HG03469 (cell line): ENCODE data around the gene ADNP2.
A peak's percentile ranks its signal among the peaks of the same experiment; 100 is the strongest.

Experiments used
- ATAC-seq: cut with Tn5 transposase; IDR thresholded peaks from one replicate; pipeline ENCODE4 v1.9.1; 2021; ENCODE audit warnings: mild to moderate bottlenecking, moderate library complexity, moderate number of reproducible peaks; ENCODE audit not compliant: unreplicated experiment

The ADNP2 gene

DNA sequence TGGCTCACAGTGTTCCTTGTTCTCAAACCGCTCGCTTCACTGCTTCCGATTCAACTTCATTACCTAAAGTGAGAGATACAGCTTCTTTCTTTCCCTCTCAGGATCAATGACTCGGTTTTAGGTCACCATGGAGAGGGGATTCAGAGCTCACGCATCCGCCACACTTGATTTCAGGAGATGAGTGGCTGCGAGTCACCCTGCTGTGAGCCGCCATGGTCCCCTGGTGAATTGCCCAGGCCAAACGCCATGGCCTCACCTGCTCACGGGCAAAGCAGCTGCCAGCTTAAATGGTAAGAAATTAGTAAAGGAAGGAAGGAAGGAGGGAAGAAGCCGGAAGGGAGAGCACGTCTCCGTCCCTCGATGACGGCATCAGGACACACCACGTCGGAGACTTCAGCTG lies 60.5 kb downstream of the ADNP2 start:
- ATAC-seq, result no peak

DNA sequence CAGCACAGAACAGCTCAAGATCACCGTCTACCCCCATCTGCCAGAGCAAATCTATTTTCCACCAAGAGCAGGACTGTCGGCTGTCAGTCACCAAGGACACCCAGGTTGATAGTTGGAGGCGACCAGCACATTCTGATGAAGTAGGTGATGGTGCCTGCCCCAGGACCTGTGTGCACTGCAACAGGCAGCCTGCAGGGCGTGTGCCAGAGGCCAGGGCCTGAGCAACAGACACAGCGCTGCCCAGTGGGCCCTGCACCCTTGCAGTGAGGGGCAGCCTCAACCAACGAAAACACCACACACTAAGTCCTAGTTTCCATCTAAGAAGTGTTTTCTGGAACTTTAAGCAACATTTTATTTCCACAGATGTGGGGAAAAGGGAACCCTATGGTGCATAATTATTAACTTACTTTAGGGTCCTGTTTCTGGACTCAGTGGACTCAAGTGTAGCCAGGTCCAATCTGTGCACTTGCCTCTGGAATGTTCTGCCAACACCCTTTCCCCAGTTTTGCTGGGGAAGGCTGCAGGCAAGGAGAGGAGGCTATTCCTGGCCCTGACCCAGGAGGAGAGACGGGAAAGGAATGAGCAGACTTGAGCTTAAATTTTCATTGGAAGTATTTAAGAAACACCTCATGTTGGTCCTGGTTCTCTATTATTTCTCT lies 61.5 kb downstream of the ADNP2 start:
- ATAC-seq, result no peak

DNA sequence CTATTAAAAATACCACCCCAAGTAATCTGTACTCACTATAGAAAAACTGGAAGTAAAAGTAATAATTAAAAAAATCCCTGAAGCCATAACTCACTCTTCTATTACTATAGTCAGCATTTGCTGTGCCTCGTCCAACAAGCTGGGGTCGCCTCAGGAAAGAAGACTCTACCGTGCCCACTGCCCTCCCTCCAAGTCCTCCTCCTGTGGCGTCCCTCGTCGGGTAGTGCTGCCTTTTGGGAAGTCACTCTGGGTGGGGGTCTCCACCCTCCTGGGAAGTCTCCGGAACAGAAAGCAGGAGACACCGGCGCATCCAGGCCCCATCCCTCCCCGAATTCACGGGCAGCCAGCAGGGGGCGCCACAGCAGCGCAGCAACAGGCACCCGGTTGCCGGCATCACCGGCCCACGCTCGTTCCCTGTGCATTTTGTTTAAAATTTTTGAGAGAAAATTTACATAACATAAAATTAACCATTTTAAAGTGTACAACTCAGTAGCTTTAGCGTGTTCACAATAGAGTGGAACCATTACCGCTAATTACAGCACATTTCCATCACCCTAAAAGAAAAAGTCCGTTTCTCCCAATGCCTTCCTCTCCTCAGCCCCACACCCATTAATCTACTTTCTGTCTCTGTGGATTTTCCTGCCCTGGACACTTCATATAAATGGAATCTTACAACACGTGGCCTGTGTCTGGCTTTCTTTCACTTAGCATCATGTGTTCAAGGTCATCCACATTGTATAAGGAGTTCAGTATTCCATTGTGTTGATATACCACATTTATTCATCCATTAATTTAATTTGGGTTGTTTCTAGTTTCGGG lies 62.2 kb downstream of the ADNP2 start:
- no peak for ATAC-seq

DNA sequence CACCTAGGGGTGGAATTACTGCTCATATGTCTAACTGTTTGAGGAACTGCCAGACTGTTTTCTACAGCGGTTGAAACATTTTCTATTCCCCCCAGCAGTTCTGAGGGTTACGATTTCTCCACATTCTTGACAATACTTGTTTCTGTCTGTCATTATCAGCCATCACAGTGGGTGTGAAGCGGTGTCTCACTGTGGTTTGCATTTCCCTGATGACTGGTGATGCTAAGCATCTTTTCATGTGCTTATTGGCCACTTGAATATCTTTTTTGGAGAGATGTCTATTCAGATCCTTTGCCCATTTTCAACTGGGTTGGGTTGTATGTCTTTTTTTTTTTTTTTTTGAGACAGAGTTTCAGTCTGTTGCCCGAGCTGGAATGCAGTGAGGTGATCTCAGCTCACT lies 63.0 kb downstream of the ADNP2 start:
- ATAC-seq, result no peak

DNA sequence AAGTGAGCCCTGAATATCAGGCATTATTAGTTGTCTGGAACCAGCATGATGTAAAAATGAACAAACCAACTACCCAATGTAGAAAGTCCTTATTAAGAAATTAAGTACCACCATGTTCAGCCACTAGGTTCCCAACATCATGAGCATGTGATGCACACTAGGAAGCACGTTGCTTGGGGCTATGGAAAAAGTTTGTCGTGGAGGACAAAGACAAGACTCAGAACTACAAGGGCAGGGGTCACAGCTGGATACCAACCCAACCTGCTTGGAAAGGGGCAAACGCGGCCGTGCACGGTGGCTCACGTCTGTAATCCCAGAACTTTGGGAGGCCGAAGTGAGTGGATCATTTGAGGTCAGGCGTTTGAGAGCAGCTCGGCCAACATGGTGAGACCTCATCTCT lies 64.0 kb downstream of the ADNP2 start:
- ATAC-seq, result no peak

DNA sequence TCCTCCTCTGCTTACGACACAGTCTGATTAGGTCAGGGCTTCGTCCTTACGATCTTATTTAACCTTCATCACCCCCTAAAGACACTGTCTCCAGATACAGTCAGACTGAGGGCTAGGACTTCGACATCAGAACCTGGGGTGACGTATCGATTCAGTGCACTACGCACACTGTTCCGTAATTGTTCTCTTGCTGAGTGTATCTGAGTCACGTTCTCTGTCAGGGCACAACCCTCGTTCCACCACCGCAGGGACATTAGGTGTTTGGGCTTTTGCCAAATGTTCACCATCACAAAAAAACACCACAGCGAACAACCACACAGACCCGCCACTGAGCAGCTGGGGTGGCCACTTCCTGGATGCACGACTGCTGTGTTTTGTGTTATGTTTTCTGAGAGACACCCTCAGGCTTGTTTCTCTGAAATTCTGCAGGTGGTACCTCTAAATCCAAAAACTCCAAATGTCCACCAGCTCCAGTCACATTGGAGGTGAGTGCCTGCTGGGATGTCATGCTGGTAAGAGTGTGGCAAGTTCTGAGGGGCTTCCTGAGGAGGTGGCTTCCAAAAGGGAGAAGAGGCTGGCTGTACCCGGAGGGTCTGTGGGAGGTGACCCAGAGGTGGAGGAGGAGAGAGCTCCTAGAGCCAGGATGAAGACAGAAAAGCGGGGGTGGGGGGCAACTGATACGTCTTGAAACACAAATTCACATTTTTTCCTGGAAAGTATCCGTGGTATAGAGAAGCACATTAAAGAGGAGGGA lies 66.6 kb downstream of the ADNP2 start:
- ATAC-seq, result no peak

DNA sequence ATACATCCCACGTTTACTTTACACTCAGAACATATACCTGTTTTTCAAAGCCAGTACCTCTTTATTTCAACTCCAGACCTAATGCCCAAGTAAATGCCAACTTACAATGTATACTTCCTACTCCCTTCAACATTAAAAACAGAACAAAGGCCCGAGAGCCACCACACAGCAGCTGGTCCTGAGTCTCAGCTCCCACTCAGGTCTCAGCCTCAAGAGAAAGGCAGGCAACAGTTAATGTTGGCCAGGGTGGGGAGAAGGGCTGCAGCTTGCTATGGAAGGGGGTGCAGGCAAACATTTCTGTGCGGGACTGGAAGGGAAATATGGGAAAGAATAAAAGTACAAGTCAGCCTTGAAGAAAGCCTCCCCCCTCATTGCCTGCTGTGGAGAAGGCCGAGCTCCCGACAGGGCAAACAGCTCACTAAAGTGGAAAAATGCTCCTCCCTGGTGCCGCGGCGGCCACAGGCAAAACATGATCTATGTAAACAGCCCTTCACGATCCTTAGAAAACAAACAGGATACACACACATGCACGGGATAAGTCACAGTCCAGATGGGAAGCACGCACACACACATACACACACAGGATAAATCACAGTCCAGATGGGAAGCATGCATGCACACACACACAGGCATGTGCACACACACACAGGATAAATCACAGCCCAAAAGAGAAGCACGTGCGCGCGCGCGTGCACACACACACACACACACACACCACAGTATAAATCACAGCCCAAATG lies 67.4 kb downstream of the ADNP2 start:
- no peak for ATAC-seq

DNA sequence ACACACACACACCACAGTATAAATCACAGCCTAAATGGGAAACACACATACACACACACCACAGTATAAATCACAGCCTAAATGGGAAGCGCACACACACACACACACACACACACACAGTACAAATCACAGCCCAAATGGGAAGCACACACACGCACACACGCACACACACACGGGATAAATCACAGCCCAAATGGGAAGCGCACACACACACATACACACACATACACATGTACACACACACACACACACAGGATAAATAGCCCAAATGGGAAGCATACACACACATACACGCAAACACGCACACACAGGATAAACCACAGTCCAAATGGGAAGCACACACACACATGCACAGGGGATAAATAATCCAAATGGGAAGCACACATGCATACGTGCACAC lies 68.1 kb downstream of the ADNP2 start:
- no peak for ATAC-seq

DNA sequence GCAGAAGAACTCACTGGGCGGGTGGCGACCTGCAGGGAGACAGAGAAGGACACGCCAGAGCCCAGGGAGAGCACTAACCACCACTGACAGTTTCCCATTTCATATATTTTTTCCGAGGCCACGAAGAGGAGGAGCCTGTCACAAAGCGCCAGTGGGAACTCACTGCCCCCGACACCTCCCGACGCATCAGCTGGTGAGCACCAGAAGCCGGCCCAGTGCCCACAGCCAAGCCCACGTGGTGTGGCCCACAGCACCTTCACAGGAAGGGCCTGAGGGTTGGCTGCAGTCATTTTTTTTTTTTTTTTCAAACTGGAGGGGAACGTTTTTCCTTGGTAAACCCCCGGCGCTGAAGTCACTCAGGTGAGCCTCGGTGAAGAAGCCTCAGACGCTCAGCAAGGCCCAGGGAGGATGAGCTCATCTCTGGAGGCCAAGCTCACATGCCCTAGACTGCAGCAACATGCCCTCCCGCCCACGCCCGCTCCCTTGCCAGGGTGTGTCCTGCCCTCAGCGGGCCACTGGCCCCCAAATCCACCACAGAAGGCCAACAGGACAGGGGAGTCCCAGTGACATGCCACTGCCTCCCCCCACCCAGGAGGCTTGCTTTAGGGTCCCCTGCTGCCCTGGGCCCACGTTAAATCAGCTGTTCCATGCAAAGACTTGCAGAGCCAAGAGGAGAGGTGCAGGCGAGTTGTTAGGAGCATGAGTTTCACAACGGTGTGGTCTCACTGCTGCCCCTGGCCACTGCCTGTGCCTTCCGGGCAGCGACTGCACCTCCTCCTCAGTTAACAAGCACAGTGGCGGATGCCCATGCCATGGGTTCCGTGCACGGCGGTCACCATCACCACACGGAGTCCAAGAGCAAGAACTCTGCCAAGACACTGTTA lies 70.1 kb downstream of the ADNP2 start:
- no peak for ATAC-seq

DNA sequence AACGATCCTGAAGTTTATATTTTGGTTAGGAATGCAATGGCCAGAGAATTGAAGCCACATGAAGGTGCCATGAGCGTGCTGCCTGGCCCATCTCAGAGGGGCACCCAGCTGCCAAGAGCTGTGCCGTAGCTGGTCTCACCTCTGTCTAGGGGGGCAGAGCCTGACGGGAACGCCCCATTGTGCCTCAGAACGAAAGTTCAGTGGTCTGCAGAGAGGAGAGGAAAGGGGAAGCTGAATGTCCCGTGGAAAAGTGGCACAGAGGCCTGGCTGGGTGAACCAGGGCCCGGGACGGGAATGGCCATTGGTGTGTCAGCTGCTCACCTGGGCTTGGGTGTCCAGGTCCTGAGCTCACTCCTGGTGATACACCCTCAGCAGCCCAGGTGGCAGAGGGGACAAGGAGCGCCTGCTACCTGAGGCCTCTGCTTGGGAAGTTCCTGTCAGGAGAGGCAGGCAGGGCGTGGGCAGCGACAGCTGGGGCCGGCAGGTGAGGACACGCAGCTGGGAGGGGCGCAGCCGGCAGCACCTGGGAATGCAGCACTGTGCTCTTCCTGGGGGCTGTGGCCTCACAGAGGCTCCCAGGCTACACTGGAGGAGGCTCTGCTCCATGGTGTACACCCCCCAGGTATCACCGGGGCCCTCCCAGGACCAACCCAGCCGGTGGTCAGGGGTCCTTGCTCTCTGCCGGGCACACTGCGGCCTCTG lies 70.9 kb downstream of the ADNP2 start:
- ATAC-seq, result peak; percentile 67

DNA sequence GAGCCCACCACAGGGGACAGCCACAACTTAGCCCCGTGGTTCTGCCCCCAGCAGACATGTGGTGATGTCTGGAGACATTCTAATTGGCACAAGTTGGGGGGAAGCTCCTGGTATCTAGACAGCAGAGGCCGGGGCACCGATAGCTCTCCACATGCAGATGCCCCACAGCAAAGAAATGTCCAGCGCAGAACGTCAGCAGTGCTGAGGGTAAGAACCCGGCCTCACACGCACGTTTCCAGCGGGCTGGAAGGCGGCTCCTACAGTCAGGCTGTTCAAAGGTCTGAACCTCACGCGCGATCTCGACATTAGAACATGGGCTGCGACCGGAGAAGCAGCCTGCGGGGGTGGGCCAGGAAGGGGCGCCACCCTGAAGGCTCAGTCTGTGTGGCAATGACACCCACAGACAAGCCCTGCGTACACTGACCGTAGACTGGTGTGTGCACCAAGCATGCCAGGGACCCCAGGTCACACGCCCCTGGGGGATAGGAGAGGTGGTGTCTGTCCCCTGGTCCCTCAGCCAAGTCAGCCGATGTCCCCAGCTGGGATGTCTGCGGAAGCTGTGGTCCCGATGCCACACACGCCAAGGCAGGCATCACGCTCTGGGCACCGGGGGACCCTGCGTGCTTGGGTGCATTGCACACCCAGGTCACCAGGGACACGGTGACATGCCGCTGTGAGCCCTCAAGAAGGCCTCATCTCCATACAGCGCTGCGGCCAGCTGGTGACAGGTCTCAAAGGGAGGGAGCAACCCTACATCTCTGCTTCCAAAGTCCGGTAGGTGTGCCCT lies 71.9 kb downstream of the ADNP2 start:
- no peak for ATAC-seq

DNA sequence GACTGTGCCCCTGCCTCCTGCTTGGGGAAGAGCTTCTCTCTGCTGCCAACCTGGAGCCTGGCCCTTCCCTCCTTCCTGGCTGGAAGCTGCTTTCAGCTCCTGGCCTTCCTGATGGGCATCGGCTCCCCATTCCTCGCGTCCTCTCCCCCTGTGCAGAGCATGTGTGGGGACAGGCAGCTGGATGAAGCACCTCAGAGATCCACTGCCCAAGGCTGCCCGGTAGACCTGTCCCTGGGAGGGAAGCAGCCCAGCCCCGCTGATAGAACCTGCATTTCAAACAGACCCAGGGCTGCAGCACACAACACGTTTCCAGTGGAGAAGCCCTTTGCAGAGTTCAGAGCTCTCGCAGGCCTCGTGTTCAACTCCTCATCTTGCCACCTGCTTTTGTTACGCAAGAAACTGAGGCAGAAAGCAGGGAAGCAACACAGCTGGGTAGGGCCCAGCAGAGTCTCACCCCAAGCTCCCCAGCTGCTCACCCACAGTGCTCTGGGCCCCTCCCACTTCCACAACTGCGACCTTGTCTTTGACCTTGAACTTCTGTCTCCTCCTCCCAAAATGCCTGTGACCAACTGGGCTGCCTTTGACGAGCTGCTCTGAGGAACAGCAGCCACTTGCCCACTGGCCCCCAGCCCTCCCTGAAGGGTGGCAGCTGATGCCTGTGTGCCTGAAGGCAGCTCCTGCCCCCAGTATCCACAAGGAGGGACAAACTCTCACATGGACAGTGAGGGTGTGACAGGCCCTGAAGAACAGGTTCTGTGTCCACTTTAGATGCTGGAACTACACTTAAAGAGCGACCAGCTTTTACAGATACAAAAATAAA lies 72.8 kb downstream of the ADNP2 start:
- ATAC-seq, result no peak

DNA sequence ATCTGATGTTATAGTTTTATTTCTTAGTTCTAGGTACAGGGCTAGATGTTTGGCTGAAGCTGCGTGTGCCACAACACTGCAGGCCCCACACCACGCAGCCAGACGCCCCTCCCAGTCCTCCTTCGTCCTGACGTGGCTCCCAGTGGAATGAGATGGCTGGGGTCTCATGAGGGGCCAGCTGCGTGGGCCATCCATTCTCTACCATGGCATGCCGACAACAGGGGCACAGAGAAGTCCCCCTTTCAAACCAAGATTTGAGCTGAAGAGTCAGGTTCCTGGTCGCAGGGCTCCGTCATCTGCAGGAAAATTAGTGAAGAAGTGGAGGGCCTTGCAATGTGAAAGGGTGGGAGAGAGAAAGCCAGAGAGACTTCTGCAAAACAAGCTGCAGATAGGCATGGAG lies 73.8 kb downstream of the ADNP2 start:
- no peak for ATAC-seq

DNA sequence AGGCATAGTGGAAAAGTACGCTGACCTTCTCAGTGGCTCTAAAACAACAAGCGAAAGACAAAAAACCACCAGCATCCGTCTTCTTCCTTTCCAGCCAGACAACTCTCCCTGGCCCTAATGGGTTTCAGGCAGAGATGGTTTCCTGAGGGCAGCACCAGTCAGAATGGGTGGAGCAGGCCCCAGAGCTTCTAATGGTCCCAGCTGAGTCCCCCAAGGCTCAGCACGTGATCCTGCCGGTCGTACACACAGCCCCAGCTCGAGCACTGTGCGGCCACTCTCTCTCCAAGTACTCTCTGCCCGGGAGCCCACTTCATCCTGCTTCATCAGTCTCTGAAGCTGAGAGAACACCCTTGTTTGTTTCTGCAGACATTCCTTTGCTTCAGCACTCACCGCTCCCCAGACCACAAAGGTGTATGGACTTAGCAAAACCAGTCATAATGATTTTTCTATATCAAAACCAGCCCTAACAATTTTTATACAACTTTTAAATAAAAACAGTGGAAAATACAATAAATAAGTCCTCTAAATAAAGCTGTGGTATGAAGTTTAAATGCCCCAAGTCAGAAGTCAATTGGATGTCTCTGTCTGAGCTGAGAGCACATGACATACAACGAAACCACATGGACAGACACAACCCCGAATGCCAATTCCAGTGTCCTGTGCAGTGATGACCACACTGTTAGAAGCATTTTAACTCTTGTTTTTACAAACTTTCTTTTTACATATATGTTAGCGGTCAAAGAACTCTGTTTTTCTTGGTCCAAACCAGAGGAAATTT lies 74.4 kb downstream of the ADNP2 start:
- ATAC-seq, result no peak

DNA sequence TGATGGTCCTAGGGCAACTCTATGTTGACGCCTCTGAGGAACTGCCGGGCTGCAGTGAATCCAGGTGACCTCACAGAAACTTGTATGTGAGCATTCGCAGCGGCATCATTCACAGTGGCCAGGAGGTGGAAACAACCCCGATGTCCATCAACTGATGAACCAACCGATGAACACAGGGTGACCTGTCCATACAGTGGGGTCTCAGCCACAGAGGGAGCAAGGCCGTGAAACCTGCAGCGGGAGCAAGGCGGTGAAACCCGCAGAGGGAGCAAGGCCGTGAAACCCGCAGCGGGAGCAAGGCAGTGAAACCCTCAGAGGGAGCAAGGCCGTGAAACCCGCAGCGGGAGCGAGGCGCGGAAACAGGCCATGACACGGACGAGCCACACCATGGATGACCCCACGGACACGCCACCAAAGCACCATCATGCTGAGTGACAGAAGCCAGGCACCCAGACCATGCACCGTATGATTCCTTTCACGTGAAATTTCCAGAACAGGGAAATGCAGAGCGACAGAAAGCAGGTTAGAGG lies 75.2 kb downstream of the ADNP2 start:
- no peak for ATAC-seq

DNA sequence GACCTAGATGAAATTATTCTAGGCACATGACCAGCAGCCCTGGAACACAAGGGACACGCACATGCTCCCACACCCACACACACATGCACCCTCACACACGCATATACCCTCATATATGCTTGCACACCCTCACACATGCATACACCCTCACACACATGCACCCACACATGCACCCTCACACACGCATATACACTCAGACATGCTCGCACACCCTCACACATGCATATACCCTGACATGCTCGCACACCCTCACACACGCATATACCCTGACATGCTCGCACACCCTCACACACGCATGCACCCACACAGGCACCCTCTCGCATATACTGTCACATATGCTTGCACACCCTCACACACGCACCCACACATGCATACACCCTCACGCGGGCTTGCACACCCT lies 76.5 kb downstream of the ADNP2 start:
- ATAC-seq, result no peak
